Large intestine (tissue), 3 donors: Measurements from ENCODE around the gene PRR5. TPM values are rescaled to one million over a fixed set of nuclear protein-coding genes. Genes with fewer than 3 reads are reported as not detected.
A peak's percentile ranks its signal among the peaks of the same experiment; 100 is the strongest.

Experiments used
- DNase-seq, 2 donors: peaks; one replicate each; pipeline versions ENCODE4 v3.0.0 to v3.0.0-alpha.2; 2013
- H3K27ac ChIP-seq: one replicate; pipeline ENCODE4 v1.5.1; 2013; ENCODE audit warnings: low read length
- H3K27me3 ChIP-seq: 2 replicates; pipeline ENCODE4 v1.6.1; 2013; ENCODE audit warnings: low read length; ENCODE audit not compliant: control insufficient read depth, insufficient read depth
- H3K36me3 ChIP-seq: 2 replicates; pipeline ENCODE4 v1.6.1; 2013; ENCODE audit warnings: low read length; ENCODE audit not compliant: control insufficient read depth, insufficient read depth
- H3K4me1 ChIP-seq: one replicate; pipeline ENCODE4 v1.6.1; 2013; ENCODE audit warnings: low read length; ENCODE audit not compliant: control insufficient read depth, insufficient read depth
- H3K4me3 ChIP-seq: one replicate; pipeline ENCODE4 v1.5.1; 2013; ENCODE audit warnings: low read length
- H3K9me3 ChIP-seq: one replicate; pipeline ENCODE4 v1.6.1; 2013; ENCODE audit warnings: mild to moderate bottlenecking, low read depth, low read length, moderate library complexity; ENCODE audit not compliant: control insufficient read depth
- WGBS: methylation state at CpG from one replicate; pipeline ENCODE4 v1.1.5; 2013; ENCODE audit warnings: low lambda C conversion rate; ENCODE audit not compliant: insufficient coverage; 5-methylcytosine and 5-hydroxymethylcytosine counted together
- polyA plus RNA-seq: library from polyadenylated mRNA; unstranded; fragments of 120-200 nt; gene quantifications from one replicate; pipeline ENCODE4 v1.2.1, GENCODE V29; 2013

PRR5 gene
- polyA plus RNA-seq, 1 donor: 44.5 TPM

DNA sequence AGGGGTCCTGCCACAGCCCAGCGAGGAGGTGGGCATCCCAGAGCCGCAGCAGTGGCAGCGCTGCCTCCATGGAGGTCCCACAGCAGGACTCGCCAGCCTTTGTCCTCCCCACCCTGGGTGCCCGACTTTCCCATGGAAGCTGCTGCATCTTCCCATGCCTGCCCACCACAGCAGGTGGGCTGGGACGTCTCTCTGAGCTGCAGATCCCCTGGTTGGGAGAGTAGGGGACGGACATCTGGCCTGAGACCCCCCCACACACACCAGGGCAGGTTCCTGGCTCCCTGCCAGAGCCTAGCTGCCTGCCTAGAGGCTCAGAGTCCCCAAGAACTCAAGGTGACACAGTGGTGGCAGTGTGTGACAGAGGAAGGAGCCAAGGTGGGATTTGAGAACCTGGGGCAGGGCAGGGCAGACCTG, 21.5 kb upstream of the PRR5 start:
- no CpG with 5 or more reads among the region's 7 CpGs for whole genome bisulfite sequencing
- H3K27ac ChIP-seq: no peak overlapping the region
- H3K9me3 ChIP-seq: no peaks in the 10 kb centered on the region
- peaks cover 16% of the 10 kb centered on the region for H3K4me1 ChIP-seq
- no peak overlapping the region for H3K4me3 ChIP-seq
- no peaks in the 10 kb centered on the region for H3K36me3 ChIP-seq
- DNase-seq: no peak
- no peaks in the 10 kb centered on the region for H3K27me3 ChIP-seq

- no CpG with 5 or more reads among the region's 11 CpGs for WGBS
- H3K27ac ChIP-seq: no peak overlapping the region
- H3K4me3 ChIP-seq: no peak overlapping the region
Measured at GRCh38 chr22:44682556-44683168, 19.3 kb upstream of the PRR5 start.

DNA sequence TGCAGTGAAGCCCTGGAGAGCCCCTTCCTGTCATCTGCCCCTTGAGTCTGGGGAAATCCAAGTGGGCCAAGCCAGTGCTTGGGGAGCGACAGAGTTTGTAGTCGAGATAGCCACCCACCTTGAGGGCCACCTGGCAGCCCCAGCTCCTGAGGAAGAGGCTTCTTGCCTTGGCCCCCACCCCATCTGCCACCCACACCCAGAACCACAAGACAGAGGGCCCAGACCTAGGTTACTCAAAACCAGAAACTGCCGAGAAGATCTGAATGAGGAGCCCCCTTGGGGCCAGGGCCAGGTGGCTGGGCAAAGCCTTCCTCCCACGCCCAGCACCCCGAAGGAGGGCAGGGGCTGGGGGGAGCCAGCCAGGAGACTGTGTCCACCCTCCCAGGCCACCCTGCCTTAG, 18.8 kb upstream of the PRR5 start:
- Histone ChIP-seq H3K27ac (no peak overlapping the region), H3K4me1 (peaks cover 10% of the 10 kb centered on the region), H3K4me3 (no peak overlapping the region), H3K27me3 (no peaks in the 10 kb centered on the region), H3K36me3 (no peaks in the 10 kb centered on the region), H3K9me3 (no peaks in the 10 kb centered on the region)
- WGBS: no CpG with 5 or more reads among the region's 5 CpGs
- DNase-seq: no peak

More at GRCh38 chr22:44682556-44683168, 19.3 kb upstream of the PRR5 start:
- Histone ChIP-seq H3K9me3 (no peaks in the 10 kb centered on the region), H3K36me3 (no peaks in the 10 kb centered on the region), H3K27me3 (no peaks in the 10 kb centered on the region), H3K4me1 (peaks cover 14% of the 10 kb centered on the region)
- no peak for DNase-seq

DNA sequence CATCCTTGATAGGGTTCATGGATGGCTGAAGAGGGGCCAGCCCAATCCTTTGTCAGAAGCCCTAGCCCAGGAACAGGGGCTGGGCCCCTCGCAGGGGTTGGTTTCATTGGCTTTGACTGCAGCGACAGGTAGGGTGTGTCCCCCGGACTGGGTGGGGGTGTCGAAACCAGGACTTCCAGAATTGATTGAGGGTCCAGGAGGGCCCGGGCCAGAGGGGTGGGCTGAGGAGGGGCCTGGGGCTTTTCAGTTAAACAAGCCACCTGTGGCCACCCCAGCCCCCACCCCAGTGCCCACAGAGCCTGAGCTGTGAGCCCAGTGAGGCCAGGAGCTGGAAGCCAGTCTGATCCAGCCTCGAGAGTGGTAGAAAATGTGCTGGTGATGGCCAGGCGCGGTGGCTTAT, 18.1 kb upstream of the PRR5 start:
- WGBS: no CpG with 5 or more reads among the region's 8 CpGs
- Histone ChIP-seq H3K27ac (no peak overlapping the region), H3K4me3 (no peak overlapping the region), H3K9me3 (no peaks in the 10 kb centered on the region), H3K4me1 (peaks cover 8% of the 10 kb centered on the region), H3K27me3 (no peaks in the 10 kb centered on the region), H3K36me3 (no peaks in the 10 kb centered on the region)
- DNase-seq: no peak

GRCh38 chr22:44684506-44685383, 17.3 kb upstream of the PRR5 start:
- H3K4me3 ChIP-seq: no peak overlapping the region
- no peak overlapping the region for H3K27ac ChIP-seq
- no CpG with 5 or more reads among the region's 23 CpGs for WGBS

DNA sequence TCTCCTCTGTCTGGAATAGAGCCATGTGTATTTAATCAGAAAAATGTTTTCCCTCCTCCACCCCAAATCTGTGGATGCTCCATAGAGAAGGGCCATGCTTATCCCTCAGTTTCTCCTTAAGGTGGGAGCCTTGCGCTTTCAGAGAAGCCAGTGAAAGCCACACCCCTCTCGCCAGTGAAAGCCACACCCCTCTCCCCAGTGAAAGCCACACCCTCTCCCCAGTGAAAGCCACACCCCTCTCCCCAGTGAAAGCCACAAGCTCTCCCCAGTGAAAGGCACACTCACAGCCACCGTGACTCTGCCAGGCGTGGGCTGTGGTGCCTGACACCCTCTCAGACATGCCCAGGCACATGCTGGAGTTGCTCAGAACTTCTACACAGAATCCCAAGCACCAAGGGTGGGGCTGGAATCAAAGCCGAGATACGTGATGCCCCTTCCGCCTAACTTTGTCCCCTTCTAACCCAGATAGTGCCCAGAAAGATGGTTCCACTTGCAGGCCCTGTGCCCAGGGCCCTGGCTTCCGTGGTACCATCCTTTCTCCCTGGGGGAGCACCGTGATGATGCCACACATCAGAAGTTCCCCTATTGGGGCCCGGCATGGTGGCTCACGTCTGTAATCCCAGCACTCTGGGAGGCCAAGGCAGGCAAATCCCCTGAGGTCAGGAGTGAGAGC, 16.5 kb upstream of the PRR5 start:
- Histone ChIP-seq H3K27me3 (no peaks in the 10 kb centered on the region), H3K4me3 (no peak overlapping the region), H3K27ac (no peak overlapping the region), H3K9me3 (no peaks in the 10 kb centered on the region), H3K36me3 (peaks cover 3% of the 10 kb centered on the region), H3K4me1 (peaks cover 8% of the 10 kb centered on the region)
- no CpG with 5 or more reads among the region's 11 CpGs for WGBS
- peak; percentile 56 to 64 for DNase-seq

More at GRCh38 chr22:44684506-44685383, 17.3 kb upstream of the PRR5 start:
- Histone ChIP-seq H3K36me3 (peaks cover 3% of the 10 kb centered on the region), H3K27me3 (no peaks in the 10 kb centered on the region), H3K4me1 (peaks cover 8% of the 10 kb centered on the region), H3K9me3 (no peaks in the 10 kb centered on the region)
- peak; percentile 87 to 89 for DNase-seq

- H3K36me3 ChIP-seq: peaks cover 3% of the 10 kb centered on the region
- H3K9me3 ChIP-seq: peaks cover 2% of the 10 kb centered on the region
- no peak overlapping the region for H3K27ac ChIP-seq
- no CpG with 5 or more reads among the region's 10 CpGs for WGBS
- no peaks in the 10 kb centered on the region for H3K27me3 ChIP-seq
- no peak for DNase-seq
- H3K4me1 ChIP-seq: peaks cover 8% of the 10 kb centered on the region
- H3K4me3 ChIP-seq: no peak overlapping the region
Measured at GRCh38 chr22:44686873-44687600, 15.0 kb upstream of the PRR5 start.

DNA sequence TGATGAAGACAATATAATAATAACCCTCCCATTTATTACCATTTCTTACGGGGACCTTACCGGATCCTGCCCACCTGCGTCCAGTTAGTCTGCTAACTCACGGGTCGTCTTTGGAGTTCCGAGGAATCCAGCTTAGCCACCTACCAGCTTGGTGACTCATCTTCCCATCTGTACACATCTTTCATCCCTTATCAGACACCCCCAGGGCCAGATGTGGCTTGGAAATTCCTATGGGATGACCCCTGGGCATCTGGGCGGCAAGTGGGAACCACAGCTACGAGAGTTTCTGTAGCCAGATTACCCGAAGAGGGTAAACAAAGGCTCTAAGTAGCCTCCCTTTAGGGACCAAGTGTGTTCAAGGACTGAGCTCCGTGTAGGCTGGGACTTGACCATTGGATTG, 12.8 kb upstream of the PRR5 start:
- Histone ChIP-seq H3K9me3 (peaks cover 9% of the 10 kb centered on the region), H3K4me1 (peaks cover 8% of the 10 kb centered on the region), H3K36me3 (peaks cover 3% of the 10 kb centered on the region), H3K27me3 (no peaks in the 10 kb centered on the region), H3K27ac (no peak overlapping the region), H3K4me3 (no peak overlapping the region)
- DNase-seq: no peak
- 93% methylated on average over 3 of the region's 10 CpGs for WGBS

DNA sequence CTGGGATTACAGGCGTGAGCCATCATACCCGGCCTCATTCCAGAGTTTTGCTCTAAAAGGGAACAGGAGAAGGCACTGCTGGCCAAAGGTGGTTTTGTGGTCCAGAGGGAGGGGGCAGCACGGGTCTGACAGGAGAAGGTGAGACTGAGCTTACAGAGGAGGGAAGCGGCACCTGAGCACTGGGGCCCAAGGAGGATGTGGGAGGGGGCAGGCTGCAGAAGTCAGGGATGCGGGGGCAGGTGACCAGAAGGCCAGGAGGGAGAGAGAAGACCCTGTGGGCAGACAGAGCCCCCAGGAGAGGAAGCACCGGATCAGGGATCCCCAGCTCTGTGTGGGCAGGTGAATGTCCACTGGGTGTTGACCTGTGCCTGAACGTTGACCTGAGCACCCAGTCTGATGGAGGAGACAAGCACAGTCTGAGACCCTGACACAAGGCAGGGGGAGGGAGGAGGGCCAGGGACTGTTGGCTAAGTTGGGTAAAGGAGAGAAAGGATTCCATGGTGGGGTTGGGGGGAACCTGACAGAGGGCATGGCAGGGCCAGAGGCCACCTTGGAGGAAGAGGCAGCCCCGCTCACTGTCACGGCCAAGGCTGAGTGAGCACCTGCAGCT, 12.0 kb upstream of the PRR5 start:
- H3K4me1 ChIP-seq: peaks cover 2% of the 10 kb centered on the region
- peaks cover 3% of the 10 kb centered on the region for H3K36me3 ChIP-seq
- no peaks in the 10 kb centered on the region for H3K27me3 ChIP-seq
- DNase-seq: no peak
- WGBS: no CpG with 5 or more reads among the region's 9 CpGs
- no peak overlapping the region for H3K4me3 ChIP-seq
- H3K9me3 ChIP-seq: peaks cover 9% of the 10 kb centered on the region
- no peak overlapping the region for H3K27ac ChIP-seq
